Left renal pelvis (tissue), 4 donors: ENCODE data around the gene CAMTA1. TPM values are rescaled to one million over a fixed set of nuclear protein-coding genes. Genes with fewer than 3 reads are reported as not detected.
"Not testable (repeated sequence)": the region's sequence is repeated elsewhere in the genome, so short reads cannot be mapped to it uniquely, and the experiment has no call there.

Experiments used
- DNase-seq, 4 donors: peaks; one replicate each; pipeline ENCODE4 v3.0.0-alpha.2; 2013; ENCODE audit warnings: low read depth in 4 of 4, low spot score in 3 of 4
- polyA plus RNA-seq, 4 donors: library from polyadenylated mRNA; unstranded; fragments of 120-200 nt; gene quantifications; one replicate each; pipeline ENCODE4 v1.2.1, GENCODE V29; 2013; ENCODE audit not compliant: insufficient read length in 4 of 4

The CAMTA1 gene
- polyA plus RNA-seq, 4 donors = 50.7 to 99.9 (median 87.8) TPM

DNA sequence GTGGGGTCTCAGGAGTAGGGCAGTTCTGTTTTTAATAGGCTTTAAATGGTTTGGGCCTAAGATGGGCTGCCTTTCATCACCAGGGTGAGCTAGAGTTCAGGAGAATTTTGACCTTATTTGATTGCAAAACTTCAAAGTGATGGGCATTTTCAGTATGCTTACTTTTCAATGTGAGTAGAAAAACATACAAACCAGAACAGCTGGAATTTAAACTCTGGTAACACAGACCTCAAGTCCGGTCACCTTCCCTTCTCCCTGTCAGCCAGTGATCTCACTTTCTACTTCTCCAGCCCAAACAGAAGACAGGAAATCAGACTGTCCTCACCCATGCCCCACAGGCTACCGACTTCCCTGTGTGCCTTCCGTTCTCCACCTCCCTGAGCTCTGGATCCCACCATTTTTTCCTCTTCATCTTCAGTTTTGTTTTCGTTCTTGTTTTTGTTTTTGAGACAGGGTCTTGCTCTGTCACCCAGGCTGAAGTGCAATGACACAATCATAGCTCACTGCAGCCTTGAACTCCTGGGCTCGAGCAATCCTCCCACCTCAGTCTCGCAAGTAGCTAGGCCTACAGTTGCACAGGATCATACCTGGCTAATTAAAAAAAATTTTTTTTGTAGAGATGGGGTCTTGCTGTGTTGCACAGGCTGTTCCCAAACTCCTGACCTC, 374.0 kb downstream of the CAMTA1 start:
- no peak for DNase-seq

DNA sequence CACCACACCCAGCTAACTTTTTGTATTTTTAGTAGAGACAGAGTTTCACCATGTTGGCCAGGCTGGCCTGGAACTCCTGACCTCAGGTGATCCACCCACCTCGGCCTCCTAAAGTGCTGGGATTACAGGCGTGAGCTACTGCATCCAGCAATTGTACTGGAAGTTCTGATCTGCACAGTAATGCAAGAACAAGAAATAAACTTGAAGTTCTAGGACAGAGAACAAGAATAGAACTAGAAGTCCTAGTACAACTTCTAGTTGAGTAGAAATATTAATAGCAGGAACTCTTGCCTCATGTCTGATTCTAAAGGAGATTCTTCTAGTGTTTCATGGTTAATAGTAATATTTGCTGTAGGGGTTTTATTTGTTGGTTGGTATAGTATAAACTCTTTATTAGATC, 383.3 kb downstream of the CAMTA1 start:
- not testable (repeated sequence) for DNase-seq

GRCh38 chr1:7171168-7171567, 385.9 kb downstream of the CAMTA1 start:
- DNase-seq = no peak

- no peak for DNase-seq
Observed at GRCh38 chr1:7171574-7171973, 386.3 kb downstream of the CAMTA1 start.

DNA sequence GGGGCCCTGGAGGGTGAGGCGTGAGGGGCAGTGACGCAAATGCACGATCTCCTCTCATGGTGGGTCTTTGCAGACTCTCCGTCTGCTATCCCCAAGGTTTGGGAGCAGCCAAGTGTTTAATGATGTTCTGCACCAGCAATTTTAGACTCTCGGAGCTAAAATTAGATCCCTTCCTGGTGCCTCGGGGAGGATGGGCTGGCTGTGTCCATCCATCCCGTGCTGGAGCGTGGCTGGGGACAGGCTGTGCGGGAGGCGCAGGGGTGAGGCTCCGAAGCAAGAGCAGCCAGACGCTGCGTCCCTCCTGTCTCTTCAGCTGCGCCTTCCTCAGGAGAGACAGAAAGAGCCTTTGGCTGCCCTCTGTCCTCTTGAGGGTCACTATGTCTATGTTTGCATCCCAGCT, 387.6 kb downstream of the CAMTA1 start:
- peak in 2 of 4 donors; percentile 18 to 42 for DNase-seq

- DNase-seq = no peak
Observed at GRCh38 chr1:7174561-7174960, 389.3 kb downstream of the CAMTA1 start.

DNA sequence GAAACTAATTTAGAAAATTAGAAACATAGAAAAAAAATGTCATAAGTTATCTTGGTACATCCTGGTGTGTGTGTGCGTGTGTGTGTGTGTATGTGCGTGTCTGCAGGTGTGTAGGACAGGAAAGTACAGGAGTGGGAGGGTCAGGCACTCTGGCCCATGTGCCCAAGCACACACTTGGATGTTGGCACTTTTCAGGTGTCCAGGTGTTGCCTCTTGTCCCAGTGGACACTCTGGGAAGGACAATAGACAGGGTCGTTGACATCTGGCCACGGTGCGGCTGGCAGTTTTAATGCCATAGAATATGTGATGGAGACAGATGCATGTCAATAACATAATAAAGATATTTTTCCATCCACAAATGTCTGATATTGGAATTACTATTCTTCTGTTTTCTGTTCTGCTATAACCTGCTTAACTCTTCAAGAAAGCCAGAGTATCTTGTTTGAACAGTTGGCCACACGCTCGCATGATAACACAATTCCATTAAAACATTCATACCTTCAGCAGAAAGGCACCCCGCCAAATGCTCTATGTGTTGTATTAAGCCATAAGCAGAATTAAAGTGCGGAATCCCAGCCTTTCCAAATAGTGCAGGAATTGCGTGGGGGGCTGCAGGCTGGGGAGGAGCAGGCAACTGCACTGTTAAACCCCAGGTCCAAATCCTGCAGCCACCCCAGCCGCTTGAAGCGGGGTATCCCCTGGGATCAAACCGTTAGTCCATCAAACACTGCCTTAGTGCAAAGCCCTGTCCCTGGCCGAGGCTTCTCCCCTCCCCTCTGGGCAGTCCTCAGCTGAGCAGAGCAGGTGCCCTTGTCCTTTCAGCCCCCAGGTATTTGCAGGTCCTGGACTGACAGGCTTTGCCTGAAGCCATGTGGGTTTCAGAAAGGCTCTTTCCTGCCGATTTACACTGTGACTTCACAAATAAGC, 390.0 kb downstream of the CAMTA1 start:
- DNase-seq = no peak

DNA sequence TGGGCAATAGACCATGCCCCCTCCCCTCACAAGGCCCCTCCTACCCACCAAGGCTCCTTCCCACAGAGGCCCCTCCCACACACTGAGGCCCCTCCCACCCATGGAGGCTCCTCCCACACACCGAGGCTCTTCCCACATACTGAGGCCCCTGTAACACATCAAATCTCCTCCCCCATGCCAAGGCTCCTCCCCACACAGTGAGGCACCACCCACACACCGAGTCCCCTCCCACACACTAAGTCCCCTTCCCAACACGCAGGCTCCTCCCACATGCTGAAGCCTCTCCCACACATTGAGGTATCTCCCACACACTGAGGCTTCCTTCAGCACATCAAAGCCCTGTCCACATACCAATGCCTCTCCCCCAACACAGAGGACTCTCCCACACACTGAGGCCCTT, 391.8 kb downstream of the CAMTA1 start:
- DNase-seq = no peak

DNA sequence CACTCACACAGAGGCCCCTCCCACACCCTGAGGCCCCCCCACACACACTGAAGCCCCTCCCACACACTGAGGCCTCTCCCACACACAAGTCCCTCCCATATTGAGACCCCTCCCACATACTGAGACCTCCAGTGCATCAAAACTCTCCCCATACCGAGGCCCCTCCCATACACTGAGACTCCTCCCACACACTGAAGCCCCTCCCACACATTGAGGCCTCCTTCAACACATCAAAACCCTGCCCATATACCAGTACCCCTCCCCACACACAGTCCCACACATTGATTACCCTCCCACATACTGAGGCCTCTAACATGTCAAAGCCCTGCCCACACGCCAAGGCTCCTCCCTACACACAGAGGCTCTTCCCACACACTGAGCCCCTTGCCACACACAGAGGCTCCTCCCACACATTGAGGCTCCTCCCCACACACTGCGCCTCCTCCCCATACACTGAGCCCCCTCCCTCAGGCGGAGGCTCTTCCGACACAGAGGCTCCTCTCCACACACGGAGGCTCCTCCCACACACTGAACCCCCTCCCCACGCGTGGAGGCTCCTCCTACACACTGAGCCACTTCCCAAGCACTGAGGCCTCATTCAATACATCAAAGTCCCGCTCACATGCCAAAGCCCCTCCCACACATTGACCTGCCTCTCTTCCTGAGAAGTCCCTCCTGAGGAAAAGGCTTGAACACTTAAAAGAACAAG, 392.3 kb downstream of the CAMTA1 start:
- no peak for DNase-seq

DNA sequence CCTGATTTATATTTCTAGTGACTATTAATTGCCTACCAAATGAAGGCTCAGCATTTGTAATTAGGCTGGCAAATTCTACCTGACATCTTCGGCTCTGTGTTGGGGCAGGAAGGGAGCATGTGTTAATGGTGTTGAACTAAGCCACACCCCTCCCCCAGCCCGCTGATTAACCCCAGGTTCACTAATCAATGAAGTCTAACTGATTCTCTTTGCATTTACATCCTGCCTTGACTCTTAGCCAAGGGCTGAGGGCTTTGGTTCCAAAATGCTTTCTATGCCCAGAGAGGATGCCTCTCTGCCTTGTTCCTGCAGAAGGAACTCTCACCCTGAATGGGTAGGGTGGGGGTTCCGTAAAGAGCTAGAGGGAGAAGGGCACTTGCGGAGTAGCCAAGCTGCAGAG, 393.1 kb downstream of the CAMTA1 start:
- no peak for DNase-seq

GRCh38 chr1:7178741-7179140, 393.5 kb downstream of the CAMTA1 start:
- no peak for DNase-seq

DNA sequence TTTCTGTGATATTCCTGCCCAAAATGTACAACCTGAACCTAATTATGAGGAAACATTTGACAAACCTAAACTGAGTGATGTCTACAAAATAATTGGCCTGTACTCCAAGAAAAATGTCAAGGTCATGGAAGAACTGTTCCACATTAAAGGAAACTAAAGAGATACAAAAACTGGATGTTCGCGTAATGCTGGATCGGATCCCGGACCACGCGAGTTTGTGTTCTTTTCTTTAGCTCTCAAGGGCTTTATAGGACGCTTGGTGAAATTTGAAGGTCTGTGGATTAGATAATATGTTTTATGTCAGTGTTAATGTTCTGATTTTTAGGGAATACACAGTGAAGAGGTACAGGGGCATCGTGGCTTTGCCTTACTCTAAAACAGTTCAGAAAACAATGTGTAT, 400.5 kb downstream of the CAMTA1 start:
- no peak for DNase-seq

DNA sequence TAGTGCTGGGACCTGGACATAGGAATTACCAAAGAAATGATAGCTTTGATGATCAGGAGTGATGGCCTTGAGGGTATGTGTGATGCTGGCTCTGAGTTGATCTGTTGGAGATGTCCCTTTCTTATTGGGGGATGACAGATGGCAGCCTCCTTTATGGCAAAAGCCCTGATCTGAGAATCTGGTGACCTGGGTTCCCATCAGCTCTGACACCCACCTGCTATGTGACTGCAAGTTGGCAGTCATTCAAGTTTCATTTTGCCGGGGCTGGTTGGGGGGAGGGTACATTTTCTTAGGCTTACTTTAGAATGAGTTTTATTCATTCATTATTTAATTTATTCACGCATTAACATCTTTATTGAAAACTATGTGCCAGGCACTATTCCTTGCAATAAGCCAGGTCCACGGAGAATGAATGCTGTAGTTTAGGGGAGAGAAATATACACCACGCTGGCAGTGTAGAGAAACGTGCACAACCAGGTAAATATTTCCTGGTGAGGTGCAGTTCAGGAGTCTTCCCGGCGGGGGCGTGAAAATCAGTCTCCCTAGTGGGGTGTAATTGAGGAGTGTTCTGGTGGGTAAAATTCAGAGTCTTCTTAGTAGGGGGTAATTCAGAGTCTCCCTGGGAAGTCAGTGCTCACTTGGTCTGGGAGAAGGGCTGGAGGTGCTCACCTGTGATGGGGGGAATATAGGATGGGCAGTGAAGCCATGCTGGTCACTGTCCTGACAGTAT, 401.3 kb downstream of the CAMTA1 start:
- DNase-seq = no peak

DNA sequence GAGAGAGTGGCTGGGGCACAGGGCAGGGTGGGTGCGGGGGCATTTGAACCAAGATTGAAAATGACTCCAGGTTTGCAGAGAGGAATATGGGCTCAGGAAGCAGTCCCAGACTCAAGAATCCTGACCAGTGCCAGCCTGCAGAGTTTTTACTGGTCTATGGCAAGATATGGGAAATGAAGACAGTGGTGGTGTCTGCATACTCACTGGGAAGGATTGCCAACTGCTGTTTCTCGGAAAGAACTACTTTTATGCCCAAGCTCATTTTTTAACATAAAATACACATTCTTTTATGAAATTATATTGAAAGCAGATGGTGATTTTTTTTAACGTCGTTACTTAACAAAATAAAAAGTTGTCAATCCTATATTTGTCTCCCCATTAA, 401.8 kb downstream of the CAMTA1 start:
- no peak for DNase-seq

DNA sequence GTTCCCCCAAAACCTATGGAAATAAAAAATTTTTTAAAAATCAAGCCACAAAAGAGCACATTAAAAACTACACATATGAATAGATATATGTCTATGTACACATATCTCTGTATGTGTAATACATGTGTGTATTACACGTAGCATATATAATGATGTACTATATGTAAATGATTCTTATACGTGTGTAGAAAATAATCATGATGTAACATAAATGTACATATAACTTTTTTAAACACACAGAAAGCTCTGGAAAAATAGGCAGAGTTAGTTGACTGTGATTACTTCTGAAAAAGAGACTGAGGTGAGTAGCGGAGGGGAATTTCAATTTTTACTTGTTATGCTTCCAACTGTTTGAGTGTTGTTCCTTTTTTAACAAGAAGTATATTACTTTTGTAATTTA, 405.0 kb downstream of the CAMTA1 start:
- no peak for DNase-seq

GRCh38 chr1:7192453-7192852, 407.2 kb downstream of the CAMTA1 start:
- DNase-seq = no peak

DNA sequence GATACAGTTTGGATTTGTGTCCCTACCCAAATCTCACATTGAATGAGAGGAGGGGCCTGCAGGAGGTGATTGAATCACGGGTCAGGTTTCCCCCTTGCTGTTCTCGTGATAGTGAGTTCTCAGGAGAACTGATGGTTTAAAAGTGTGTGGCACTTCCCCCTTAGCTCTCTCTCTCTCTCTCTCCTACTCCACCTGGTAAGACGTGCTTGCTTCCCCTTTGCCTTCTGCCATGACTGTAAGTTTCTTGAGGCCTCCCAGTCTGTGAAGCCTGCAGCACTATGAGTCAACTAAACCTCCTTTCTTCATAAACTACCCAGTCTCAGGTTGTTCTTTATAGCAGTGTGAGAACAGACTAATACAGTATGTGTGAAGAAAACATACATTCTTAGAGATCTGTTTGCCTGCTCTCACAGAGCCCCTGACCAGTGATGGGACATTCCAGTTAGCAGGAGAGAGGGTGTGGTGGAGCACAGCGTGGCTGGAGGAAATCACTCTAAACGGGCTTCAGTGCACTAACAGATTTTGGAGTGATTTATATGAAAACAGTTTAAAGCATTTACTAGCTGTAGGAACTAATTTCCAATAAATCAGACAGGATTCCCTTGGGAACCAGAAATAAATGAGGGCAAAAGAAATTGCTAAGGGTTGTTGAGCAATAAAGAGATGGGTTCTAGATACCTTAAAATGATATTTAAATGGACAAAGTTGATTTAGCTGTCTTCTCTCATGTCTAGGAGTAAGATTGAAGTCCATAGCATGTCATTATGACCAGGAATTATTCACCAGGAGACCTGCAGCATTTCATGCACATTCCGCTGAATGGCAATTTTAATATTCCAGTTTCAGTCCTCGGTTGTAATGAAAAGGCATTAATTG, 411.0 kb downstream of the CAMTA1 start:
- no peak for DNase-seq

DNA sequence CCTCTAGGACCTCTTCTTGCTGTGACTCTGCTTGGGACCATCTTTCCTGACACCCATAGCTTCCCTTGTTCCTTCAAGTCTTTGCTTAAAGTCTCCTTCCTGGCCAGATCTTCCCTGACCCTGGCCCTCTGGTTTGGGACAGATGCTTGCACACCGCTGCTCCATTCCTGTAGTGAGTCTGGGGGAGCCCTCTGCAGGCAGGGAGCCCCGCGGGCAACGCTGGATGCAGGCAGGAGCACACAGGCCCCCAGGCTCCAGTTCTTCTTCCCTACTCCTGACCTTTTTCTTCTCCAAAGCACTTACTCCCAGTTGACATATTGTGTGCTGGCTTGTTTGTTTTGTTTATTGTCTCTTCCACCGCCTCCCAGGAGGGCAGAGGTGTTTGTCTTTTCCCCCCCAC, 413.4 kb downstream of the CAMTA1 start:
- DNase-seq = no peak

- DNase-seq = no peak
Observed at GRCh38 chr1:7199077-7199779, 414.0 kb downstream of the CAMTA1 start.
